Measurements from ENCODE around the gene FCN3.

DNA sequence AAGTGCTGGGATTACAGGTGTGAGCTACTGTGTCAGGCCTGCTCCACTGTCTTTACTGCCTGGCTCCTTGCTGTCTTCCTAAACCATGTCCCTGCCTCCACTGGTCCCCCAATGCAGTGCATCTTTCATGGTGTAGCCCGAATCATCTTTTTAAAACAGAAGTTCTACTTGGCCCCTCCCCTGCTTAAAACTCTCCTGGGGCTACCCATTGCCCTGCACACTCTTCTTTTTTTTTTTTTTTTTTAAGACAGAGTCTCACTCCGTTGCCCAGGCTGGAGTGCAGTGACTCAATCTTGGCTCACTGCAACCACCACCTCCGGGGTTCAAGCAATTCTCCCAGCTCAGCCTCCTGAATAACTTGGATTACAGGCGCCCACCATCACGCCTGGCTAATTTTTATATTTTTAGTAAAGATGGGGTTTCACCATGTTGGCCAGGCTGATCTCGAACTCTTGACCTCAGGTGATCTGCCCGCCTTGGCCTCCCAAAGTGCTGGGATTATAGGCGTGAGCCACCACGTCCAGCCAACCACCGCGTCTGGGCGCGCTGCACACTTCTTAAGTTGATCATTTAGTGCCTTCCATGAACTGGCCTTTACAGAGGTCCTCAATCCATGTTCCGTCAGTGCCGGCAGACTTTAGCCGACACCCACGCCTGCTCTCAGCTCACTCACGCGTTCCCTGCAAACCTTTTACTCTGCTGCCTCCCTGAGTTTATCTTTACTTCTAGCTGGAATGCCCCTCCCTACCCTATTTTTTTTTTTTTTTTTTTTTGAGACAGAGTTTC is 2.4 kb downstream of the FCN3 start:
- TF ChIP-seq EZH2 (IDR thresholded peaks at IDR 0.05; ENCODE audit: borderline replicate concordance, low read depth, low read length, severe bottlenecking), result no peak
- TF ChIP-seq, protein P1, sequence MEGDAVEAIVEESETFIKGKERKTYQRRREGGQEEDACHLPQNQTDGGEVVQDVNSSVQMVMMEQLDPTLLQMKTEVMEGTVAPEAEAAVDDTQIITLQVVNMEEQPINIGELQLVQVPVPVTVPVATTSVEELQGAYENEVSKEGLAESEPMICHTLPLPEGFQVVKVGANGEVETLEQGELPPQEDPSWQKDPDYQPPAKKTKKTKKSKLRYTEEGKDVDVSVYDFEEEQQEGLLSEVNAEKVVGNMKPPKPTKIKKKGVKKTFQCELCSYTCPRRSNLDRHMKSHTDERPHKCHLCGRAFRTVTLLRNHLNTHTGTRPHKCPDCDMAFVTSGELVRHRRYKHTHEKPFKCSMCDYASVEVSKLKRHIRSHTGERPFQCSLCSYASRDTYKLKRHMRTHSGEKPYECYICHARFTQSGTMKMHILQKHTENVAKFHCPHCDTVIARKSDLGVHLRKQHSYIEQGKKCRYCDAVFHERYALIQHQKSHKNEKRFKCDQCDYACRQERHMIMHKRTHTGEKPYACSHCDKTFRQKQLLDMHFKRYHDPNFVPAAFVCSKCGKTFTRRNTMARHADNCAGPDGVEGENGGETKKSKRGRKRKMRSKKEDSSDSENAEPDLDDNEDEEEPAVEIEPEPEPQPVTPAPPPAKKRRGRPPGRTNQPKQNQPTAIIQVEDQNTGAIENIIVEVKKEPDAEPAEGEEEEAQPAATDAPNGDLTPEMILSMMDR (IDR thresholded peaks at IDR 0.05; ENCODE audit: extremely low read depth in 1 of 2, insufficient read depth in 1 of 2, low read depth in 1 of 2, low read length in 2 of 2), result no peak
